HepG2 (cell line): Measurements from ENCODE around the gene ITGB6. TPM values are rescaled to one million over a fixed set of nuclear protein-coding genes. Genes with fewer than 3 reads are reported as not detected.

ENCODE experiments used
- ATAC-seq: fragments of 200-7000 bp; cut with Tn5 transposase; 3 replicates; pipeline ENCODE4 v1.9.1; 2020; ENCODE audit warnings: mild to moderate bottlenecking, moderate library complexity
- BruUV-seq: library from RNA; stranded (reverse); fragments of 400-500 nt; replicated peaks from 2 replicates; lab custom pipeline; 2021; lab: Mats Ljungman, UMichigan
- CTCF ChIA-PET: fragments of 300-600 bp; formaldehyde crosslinking; extraction: SDS; loops from one replicate; lab custom pipeline; 2021; ENCODE audit warnings: low total read pairs, inconsistent platforms, low intra/inter-chr PET ratio; lab: Yijun Ruan, JAX
- POLR2A ChIA-PET: fragments of 350-600 bp; sonication (Branson Sonifier 250); formaldehyde crosslinking; loops from one replicate; lab custom pipeline; 2020; ENCODE audit warnings: antibody characterized with exemption, inconsistent platforms; lab: Yijun Ruan, JAX
- DNase-seq: peaks from one replicate; pipeline ENCODE4 v3.0.0-alpha.2; 2015; ENCODE audit warnings: low spot score
- FAIRE-seq: peaks from 3 replicates; lab custom pipeline; 2011; peaks lifted over from hg19 to GRCh38; lab: Jason Lieb, UNC
- H2AFZ ChIP-seq: one replicate; pipeline ENCODE4 v1.6.1; 2011; ENCODE audit warnings: low read length, inconsistent platforms
- H3K27ac ChIP-seq: fragments of 300-600 bp; 3 replicates; pipeline ENCODE4 v1.8.0; 2011; ENCODE audit warnings: mixed run types, mild to moderate bottlenecking, mixed read lengths, low read length, inconsistent platforms; ENCODE audit not compliant: insufficient read depth; ENCODE audit errors: extremely low read length
- H3K27me3 ChIP-seq, 2 experiments: fragments of 200-600 bp in 1 of 2; 2 replicates in 1 of 2; 3 replicates in 1 of 2; pipeline versions ENCODE4 v1.6.0 to v1.8.0; 2011; ENCODE audit warnings: low read length in 2 of 2, mild to moderate bottlenecking in 2 of 2, moderate library complexity in 2 of 2, inconsistent platforms in 1 of 2; ENCODE audit not compliant: insufficient read depth in 2 of 2, control insufficient read depth in 1 of 2
- H3K36me3 ChIP-seq, 2 experiments: fragments of 200-600 bp in 1 of 2; replicated peaks in 1 of 2; 2 replicates in 1 of 2; 3 replicates in 1 of 2; pipeline versions ENCODE4 v1.5.1 to v1.8.0; 2011; ENCODE audit warnings: low read length in 2 of 2, inconsistent platforms in 1 of 2; ENCODE audit not compliant: insufficient read depth in 2 of 2, control insufficient read depth in 1 of 2
- H3K4me1 ChIP-seq: 2 replicates; pipeline ENCODE4 v1.5.1; 2012; ENCODE audit warnings: low read length, inconsistent platforms; ENCODE audit not compliant: insufficient read depth
- H3K4me2 ChIP-seq: 2 replicates; pipeline ENCODE4 v1.6.0; 2011; ENCODE audit warnings: low read depth, low read length, inconsistent platforms
- H3K4me3 ChIP-seq, 3 experiments: fragments of 200-600 bp in 1 of 3; sonication (generic), shearing (Covaris generic) in 1 of 3; replicated peaks in 1 of 3; 2 replicates each; pipeline ENCODE4 v1.5.1; 2011 to 2016; ENCODE audit warnings: low read length in 3 of 3, inconsistent platforms in 2 of 3, low read depth in 2 of 3, mild to moderate bottlenecking in 2 of 3, control low read depth in 1 of 3, mixed read lengths in 1 of 3; ENCODE audit not compliant: insufficient read depth in 1 of 3
- H3K79me2 ChIP-seq: one replicate; pipeline ENCODE4 v1.6.1; 2011; ENCODE audit warnings: low read length, inconsistent platforms; ENCODE audit not compliant: insufficient read depth
- H3K9ac ChIP-seq: 2 replicates; pipeline ENCODE4 v1.6.0; 2011; ENCODE audit warnings: mild to moderate bottlenecking, low read depth, low read length, inconsistent platforms; ENCODE audit not compliant: insufficient read depth
- H3K9me3 ChIP-seq: 2 replicates; pipeline ENCODE4 v1.5.1; 2012; ENCODE audit warnings: mild to moderate bottlenecking, low read length
- H4K20me1 ChIP-seq: 2 replicates; pipeline ENCODE4 v1.6.0; 2011; ENCODE audit warnings: inconsistent platforms, mild to moderate bottlenecking, low read length, moderate library complexity; ENCODE audit not compliant: insufficient read depth
- NAIF1 ChIP-seq: sonication (generic); formaldehyde crosslinking; IDR thresholded peaks from 2 replicates; pipeline ENCODE4 v1.5.0; 2020; ENCODE audit warnings: mild to moderate bottlenecking, missing genetic modification reagents, borderline replicate concordance
- ZFP36 ChIP-seq: fragments of 150-350 bp; IDR thresholded peaks from 2 replicates; pipeline ENCODE4 v1.6.1; 2018; ENCODE audit warnings: borderline replicate concordance, low read length, low read depth; ENCODE audit not compliant: partially characterized antibody
- ZZZ3 ChIP-seq: sonication (generic); formaldehyde crosslinking; IDR thresholded peaks from 2 replicates; pipeline ENCODE4 v1.4.0; 2020; ENCODE audit warnings: missing genetic modification reagents, mild to moderate bottlenecking, borderline replicate concordance
- WGBS: methylation state at CpG from one replicate; pipeline ENCODE4 v1.1.6; 2017; ENCODE audit warnings: low lambda C conversion rate; 5-methylcytosine and 5-hydroxymethylcytosine counted together
- in situ Hi-C: cut with HindIII; loops from 2 replicates; pipeline ENCODE4 v1.10.0; 2017; ENCODE audit warnings: low pct_unique_long_range_greater_than_20kb; ENCODE audit not compliant: extremely low pct_ligation_motif_present
- intact Hi-C: fragments of 100-400 bp; cut with micrococcal nuclease; formaldehyde crosslinking; loops from one replicate; pipeline ENCODE4 v1.10.0; 2022; ENCODE audit not compliant: unreplicated experiment
- polyA plus RNA-seq, 8 experiments: library from polyadenylated mRNA; depleted of rRNA in 3 of 8; stranded (reverse) in 7 of 8; unstranded in 1 of 8; fragments of >200 nt; fragmentation: Illumina TruSeq in 4 of 8; extraction: Trizol in 4 of 8; gene quantifications; 2 replicates each; pipeline versions ENCODE4 v1.2.1 to v1.2.3, GENCODE V29; 2011 to 2016; ENCODE audit warnings: low read depth in 4 of 8, missing spikeins in 1 of 8, mixed read lengths in 1 of 8; ENCODE audit not compliant: insufficient read depth in 1 of 8
- total RNA-seq, 5 experiments: library from RNA; depleted of rRNA; stranded (reverse); fragments of >200 nt; fragmentation: Illumina TruSeq; extraction: Trizol; gene quantifications; 2 replicates each; pipeline ENCODE4 v1.2.3, GENCODE V29; 2016; ENCODE audit warnings: low read depth in 1 of 5
- TF ChIP-seq, protein P1 (sequence below): sonication (generic); formaldehyde crosslinking; IDR thresholded peaks from 2 replicates; pipeline ENCODE4 v1.4.0; 2020; ENCODE audit warnings: low read depth, missing genetic modification reagents
- TF ChIP-seq, protein P2 (sequence below): sonication (generic); formaldehyde crosslinking; IDR thresholded peaks from 2 replicates; pipeline ENCODE4 v1.8.1; 2023; ENCODE audit warnings: mild to moderate bottlenecking, missing genetic modification reagents

The ITGB6 gene
- total and polyA plus RNA-seq, 2 of the 13 experiments (the other 11 are each of a cell fraction or from before 2014, with no cell fraction given), result not detected

DNA sequence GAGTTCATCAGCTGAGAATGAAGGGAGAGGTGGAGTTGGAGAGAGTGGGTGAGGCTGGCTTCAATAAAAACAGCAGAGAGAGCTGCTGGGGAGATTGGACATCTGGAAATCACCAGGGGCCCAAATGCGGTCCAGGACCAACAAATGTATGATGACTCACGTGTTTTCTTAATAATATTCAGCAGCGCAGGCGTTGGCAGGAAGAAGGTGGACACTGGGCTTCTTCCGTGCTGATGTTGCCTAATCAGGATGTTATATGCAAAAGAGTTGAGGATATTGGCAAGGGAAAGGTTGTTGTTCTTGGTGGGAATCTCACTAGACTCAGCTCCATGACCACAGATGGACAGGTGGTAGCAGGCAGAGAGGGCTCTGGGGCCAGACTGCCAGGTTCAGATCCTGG, 124.9 kb downstream of the ITGB6 start:
- DNase-seq (no peak), FAIRE-seq (no peak), ATAC-seq (no peak)
- Histone ChIP-seq H3K9me3 (0 out of 2 replicates have a peak, but pooled peaks cover 1% of the 10 kb centered on the region), H3K27ac (no peak overlapping the region), H4K20me1 (no peaks in the 10 kb centered on the region), H3K9ac (no peak overlapping the region), H3K4me1 (no peaks in the 10 kb centered on the region), H3K36me3 (no peaks in the 10 kb centered on the region), H2AFZ (no peak overlapping the region), H3K79me2 (no peaks in the 10 kb centered on the region), H3K4me2 (no peak overlapping the region), H3K4me3 (no peak overlapping the region), H3K27me3 (no peaks in the 10 kb centered on the region)
- 50% methylated on average over 5 of the region's 5 CpGs for WGBS
- POLR2A ChIA-PET, result no interaction called here
- BruUV-seq, result no TSS peak
- CTCF ChIA-PET, result no interaction called here
- in situ Hi-C loops, result no loop called here
- TF ChIP-seq, protein P1, sequence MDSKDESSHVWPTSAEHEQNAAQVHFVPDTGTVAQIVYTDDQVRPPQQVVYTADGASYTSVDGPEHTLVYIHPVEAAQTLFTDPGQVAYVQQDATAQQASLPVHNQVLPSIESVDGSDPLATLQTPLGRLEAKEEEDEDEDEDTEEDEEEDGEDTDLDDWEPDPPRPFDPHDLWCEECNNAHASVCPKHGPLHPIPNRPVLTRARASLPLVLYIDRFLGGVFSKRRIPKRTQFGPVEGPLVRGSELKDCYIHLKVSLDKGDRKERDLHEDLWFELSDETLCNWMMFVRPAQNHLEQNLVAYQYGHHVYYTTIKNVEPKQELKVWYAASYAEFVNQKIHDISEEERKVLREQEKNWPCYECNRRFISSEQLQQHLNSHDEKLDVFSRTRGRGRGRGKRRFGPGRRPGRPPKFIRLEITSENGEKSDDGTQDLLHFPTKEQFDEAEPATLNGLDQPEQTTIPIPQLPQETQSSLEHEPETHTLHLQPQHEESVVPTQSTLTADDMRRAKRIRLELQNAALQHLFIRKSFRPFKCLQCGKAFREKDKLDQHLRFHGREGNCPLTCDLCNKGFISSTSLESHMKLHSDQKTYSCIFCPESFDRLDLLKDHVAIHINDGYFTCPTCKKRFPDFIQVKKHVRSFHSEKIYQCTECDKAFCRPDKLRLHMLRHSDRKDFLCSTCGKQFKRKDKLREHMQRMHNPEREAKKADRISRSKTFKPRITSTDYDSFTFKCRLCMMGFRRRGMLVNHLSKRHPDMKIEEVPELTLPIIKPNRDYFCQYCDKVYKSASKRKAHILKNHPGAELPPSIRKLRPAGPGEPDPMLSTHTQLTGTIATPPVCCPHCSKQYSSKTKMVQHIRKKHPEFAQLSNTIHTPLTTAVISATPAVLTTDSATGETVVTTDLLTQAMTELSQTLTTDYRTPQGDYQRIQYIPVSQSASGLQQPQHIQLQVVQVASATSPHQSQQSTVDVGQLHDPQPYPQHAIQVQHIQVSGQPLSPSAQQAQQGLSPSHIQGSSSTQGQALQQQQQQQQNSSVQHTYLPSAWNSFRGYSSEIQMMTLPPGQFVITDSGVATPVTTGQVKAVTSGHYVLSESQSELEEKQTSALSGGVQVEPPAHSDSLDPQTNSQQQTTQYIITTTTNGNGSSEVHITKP, result no peak
- no peak for TF ChIP-seq ZZZ3
- TF ChIP-seq NAIF1, result no peak
- no peak for TF ChIP-seq ZFP36
- TF ChIP-seq, protein P2, sequence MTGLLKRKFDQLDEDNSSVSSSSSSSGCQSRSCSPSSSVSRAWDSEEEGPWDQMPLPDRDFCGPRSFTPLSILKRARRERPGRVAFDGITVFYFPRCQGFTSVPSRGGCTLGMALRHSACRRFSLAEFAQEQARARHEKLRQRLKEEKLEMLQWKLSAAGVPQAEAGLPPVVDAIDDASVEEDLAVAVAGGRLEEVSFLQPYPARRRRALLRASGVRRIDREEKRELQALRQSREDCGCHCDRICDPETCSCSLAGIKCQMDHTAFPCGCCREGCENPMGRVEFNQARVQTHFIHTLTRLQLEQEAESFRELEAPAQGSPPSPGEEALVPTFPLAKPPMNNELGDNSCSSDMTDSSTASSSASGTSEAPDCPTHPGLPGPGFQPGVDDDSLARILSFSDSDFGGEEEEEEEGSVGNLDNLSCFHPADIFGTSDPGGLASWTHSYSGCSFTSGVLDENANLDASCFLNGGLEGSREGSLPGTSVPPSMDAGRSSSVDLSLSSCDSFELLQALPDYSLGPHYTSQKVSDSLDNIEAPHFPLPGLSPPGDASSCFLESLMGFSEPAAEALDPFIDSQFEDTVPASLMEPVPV (CRISPR knock-in tag), result no peak
- TF ChIP-seq, all 625 proteins: peak for 0
- intact Hi-C loops, result no loop called here
